GM21723 (cell line): ENCODE results near the gene CGB3.
"Not testable (repeated sequence)": the region's sequence is repeated elsewhere in the genome, so short reads cannot be mapped to it uniquely, and the experiment has no call there.

Experiments used
- ATAC-seq: cut with Tn5 transposase; IDR thresholded peaks from one replicate; pipeline ENCODE4 v1.9.1; 2021; ENCODE audit warnings: mild to moderate bottlenecking, moderate library complexity; ENCODE audit not compliant: unreplicated experiment

Gene CGB3

DNA sequence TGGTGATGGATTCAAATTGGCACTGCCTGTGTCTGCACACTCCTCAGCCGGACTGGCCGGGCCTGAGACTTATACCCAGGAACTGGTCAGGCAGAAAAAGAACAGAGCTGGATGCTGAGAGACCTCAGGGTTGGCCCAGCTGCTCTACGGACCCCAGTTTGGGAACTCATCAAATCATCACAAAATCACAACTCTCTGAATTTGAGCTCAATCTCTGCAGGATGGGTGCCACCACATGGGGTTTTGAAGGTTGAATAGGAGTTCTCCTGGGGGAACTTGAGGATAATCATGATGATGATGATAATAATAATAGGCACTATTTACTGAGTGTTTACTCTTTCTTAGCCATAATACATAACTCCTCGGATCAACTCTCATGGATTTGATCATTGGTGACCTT is 18.5 kb upstream of the CGB3 start:
- not testable (repeated sequence) for ATAC-seq

DNA sequence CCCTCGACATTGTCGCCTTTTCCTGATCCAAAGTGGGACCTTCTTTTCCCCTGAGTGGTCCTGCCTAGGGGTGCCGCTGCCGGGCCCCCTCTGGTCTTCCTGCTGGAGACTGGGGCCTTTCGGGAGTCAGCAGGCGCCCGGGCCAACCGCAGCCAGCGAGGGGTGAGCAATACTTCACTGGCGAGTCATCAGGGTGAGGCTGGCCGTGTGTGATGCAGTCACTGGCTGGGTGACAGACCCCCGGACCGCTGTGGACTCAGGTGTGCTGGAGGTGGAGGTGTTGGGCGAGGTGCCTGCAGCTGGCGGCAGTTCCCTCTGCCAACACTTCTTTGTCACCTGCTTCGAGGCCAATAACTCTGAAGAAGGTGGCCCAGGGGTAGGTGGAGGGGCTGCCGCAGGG is 18.0 kb upstream of the CGB3 start:
- ATAC-seq = no peak

GRCh38 chr19:49039736-49040135 is 15.6 kb upstream of the CGB3 start:
- ATAC-seq = not testable (repeated sequence)

- ATAC-seq = not testable (repeated sequence)
These were observed 14.6 kb upstream of the CGB3 start for GRCh38 chr19:49038557-49039276.

DNA sequence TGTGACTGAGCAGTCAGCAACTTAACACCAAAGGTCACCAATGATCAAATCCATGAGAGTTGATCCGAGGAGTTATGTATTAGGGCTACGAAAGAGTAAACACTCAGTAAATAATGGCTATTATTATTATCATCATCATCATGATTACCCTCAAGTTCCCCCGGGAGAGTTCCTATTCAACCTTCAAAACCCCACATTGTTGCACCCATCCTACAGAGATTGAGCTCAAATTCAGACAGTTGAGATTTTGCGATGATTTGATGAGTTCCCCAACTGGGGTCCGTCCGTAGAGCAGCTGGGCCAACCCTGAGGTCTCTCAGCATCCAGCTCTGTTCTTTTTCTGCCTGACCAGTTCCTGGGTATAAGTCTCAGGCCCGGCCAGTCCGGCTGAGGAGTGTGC is 14.0 kb upstream of the CGB3 start:
- not testable (repeated sequence) for ATAC-seq

- ATAC-seq = not testable (repeated sequence)
These were observed 12.7 kb upstream of the CGB3 start, which contains the start of gene CGB1 for GRCh38 chr19:49036815-49037214. Gene CGB1, minus strand, starts transcription at chr19:49036895. Its CDS starts 184 bp downstream, at chr19:49036711.

GRCh38 chr19:49031642-49032301 is 7.6 kb upstream of the CGB3 start, which contains the start of gene CGB2:
Gene CGB2, plus strand, starts transcription at chr19:49031890. Its CDS starts 206 bp downstream, at chr19:49032096.
- not testable (repeated sequence) for ATAC-seq

DNA sequence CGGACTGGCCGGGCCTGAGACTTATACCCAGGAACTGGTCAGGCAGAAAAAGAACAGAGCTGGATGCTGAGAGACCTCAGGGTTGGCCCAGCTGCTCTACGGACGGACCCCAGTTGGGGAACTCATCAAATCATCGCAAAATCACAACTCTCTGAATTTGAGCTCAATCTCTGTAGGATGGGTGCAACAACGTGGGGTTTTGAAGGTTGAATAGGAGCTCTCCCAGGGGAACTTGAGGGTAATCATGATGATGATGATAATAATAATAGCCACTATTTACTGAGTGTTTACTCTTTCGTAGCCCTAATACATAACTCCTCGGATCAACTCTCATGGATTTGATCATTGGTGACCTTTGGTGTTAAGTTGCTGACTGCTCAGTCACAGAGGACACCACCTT is 6.2 kb upstream of the CGB3 start:
- ATAC-seq = not testable (repeated sequence)

GRCh38 chr19:49029749-49030148 is 5.6 kb upstream of the CGB3 start:
- not testable (repeated sequence) for ATAC-seq

DNA sequence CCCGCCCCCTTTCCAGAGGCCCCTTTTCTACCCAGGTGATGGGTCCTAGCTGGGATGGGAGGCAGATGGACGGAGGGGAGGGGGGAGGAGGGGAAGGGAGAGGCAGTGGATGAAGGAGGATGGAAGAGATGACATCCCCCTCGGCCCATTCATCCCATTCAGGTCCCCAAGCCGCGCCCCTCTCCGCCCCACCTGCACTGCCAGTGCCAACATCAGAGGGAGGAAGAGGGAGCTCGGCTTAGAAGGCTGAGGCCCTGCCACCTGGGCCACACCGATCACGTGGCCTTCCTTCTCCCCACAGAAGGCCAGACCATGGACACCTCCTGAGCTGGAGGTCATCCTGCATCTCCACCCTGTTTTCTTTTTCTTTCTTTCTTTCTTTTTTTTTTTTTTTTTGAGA is 4.6 kb upstream of the CGB3 start:
- not testable (repeated sequence) for ATAC-seq

- ATAC-seq = not testable (repeated sequence)
These were observed 1.5 kb upstream of the CGB3 start for GRCh38 chr19:49025599-49025998.

- ATAC-seq = not testable (repeated sequence)
These were observed 955 bp upstream of the CGB3 start for GRCh38 chr19:49025088-49025487.

DNA sequence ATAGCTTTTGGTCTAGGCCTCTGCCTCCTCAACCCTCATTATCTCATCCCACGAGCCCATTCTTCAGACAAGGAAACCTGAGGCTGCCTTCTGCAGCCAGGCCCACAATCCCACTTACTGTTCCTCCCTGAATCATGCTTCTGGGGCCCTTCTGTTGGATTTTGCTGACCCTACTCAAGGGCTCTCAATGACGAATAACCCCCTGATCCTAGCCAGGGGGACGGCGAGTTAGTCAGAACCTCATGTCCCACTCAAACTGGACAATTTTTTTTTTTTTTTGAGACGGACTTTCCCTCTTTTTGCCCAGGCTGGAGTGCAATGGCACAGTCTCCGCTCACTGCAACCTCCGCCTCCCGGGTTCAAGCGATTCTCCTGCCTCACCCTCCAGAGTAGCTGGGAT is 2.0 kb downstream of the CGB3 start:
- ATAC-seq = no peak

- no peak for ATAC-seq
These were observed 2.9 kb downstream of the CGB3 start for GRCh38 chr19:49020931-49021895.

DNA sequence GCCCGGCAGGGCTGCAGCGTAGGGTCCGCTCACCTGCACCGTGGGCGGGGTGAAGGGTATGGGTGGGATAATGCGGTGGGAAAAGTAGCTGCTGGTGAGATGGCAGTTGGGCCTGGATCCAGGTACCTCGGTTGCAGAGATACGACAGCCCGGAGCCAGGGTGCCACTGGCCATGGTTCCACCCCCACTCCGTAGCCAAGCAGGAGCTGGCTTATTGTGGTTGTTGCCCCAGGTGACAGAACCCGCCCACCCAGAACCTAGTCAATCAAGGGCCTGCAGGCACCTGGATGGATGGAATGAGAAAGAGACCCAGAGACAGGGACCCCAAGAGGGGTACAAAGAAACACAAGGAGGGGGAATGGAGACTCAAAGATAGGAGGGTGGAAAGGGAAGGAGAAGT is 3.8 kb downstream of the CGB3 start:
- ATAC-seq = no peak

DNA sequence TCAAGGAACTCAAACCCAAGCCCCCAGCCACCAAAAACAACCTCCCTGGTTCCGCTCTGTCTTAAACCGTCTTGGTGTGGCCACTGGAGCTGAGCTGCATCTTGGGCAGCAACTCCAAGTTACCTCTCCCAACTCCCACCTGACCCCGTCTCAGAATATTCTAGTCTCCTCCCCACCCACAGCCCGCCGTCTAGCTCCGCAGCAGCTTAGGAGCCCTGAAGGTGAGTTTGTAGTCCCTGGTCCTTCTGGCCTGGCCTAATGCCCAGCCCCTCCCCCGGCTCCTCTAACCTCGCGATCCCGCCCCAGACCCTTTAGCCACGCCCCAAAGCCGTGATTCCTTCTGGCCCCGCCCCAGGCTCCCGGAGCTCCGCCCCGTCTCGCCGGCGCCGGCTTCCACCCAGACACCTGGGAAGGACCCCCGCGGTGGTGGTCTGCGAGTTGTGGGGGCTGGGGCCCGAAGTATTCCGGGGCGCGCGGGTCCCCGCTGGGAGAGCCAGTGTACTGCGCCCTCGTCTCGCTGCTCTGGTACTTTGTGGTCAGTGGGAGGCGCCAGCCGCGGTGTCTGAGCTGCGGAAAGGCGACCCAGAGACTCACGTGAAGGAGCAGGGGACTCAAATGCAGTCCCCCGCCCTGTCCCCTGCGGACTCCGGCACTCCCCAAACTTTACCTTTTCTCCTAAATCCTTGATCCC is 4.7 kb downstream of the CGB3 start:
- ATAC-seq = no peak

DNA sequence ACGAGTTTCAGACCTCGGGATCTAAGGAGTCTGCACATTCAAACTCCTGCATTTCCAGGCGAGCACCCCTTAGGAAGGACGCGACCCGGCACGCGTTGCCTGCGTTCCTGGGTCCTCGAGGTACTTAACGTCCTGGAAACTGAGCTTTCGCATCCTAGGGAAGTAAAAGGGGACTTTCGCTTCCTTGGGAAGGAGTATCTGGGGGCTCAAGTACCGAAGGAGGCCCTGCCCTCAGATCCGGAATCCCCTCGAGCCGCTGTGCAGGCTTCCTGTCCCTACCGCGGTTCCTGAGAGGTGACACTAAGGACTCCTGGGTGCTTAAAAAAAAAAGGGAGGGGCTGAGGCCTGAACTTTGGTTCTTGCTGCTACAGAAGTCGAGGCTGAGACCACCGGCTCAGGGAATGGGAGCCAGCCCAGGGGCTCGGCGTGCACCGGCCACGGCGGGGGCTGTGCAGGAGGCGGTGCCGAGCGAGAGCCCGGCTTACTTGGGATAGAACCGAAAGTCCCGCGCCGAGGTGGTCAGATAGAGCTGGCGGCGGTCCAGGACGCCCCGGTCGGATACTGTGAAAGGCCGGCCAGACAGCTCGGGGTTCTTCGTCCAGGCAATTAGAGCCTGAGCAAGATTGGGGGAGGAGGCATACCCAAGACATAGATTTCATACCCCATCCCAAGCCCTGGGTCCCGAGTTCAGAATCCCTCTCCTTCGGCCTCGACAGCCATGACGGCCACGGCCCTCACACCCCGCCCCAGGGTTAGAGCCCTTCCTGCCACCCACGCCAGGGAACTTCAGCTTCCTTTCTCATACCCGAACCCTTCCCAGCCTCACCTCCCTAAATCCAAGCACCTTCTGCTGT is 5.5 kb downstream of the CGB3 start:
- not testable (repeated sequence) for ATAC-seq

- no peak for ATAC-seq
These were observed 6.3 kb downstream of the CGB3 start for GRCh38 chr19:49017666-49018351.
